SK-N-SH treated with all-trans-retinoic acid at 6 μM for 48 hours (cell line): ENCODE data around the gene ELFN2.

Experiments
- CSDC2 ChIP-seq: fragments of 250-450 bp; sonication (Bioruptor Pico); IDR thresholded peaks from 2 replicates; pipeline ENCODE4 v1.5.0; 2020; ENCODE audit warnings: mild to moderate bottlenecking, moderate library complexity
- ESRRG ChIP-seq: fragments of 250-450 bp; sonication (Bioruptor Pico); IDR thresholded peaks from 2 replicates; pipeline ENCODE4 v1.6.1; 2021; ENCODE audit warnings: mild to moderate bottlenecking
- PPARA ChIP-seq: fragments of 250-450 bp; sonication (Bioruptor Pico); IDR thresholded peaks from 2 replicates; pipeline ENCODE4 v1.5.0; 2020; ENCODE audit warnings: mild to moderate bottlenecking, borderline replicate concordance
- ZFP30 ChIP-seq: fragments of 450-650 bp; formaldehyde crosslinking; IDR thresholded peaks from 2 replicates; pipeline ENCODE4 v1.5.0; 2022; ENCODE audit warnings: mild to moderate bottlenecking, moderate library complexity
- TF ChIP-seq, protein P1 (sequence below): fragments of 250-450 bp; sonication (Bioruptor Pico); IDR thresholded peaks from 2 replicates; pipeline ENCODE4 v1.8.0; 2021; ENCODE audit warnings: low read depth, mild to moderate bottlenecking, moderate library complexity, borderline replicate concordance
- TF ChIP-seq, protein P2 (sequence below): fragments of 250-450 bp; sonication (Bioruptor Pico); IDR thresholded peaks from 2 replicates; pipeline ENCODE4 v1.8.0; 2020; ENCODE audit warnings: mild to moderate bottlenecking, moderate library complexity, borderline replicate concordance
- TF ChIP-seq, protein P3 (sequence below): fragments of 250-450 bp; sonication (Bioruptor Pico); IDR thresholded peaks from 2 replicates; pipeline ENCODE4 v1.5.1; 2020; ENCODE audit warnings: low read depth, mild to moderate bottlenecking, moderate library complexity
- TF ChIP-seq, protein P4 (sequence below): fragments of 250-450 bp; sonication (Bioruptor Pico); IDR thresholded peaks from 2 replicates; pipeline ENCODE4 v1.5.1; 2021; ENCODE audit warnings: mild to moderate bottlenecking, moderate library complexity

DNA sequence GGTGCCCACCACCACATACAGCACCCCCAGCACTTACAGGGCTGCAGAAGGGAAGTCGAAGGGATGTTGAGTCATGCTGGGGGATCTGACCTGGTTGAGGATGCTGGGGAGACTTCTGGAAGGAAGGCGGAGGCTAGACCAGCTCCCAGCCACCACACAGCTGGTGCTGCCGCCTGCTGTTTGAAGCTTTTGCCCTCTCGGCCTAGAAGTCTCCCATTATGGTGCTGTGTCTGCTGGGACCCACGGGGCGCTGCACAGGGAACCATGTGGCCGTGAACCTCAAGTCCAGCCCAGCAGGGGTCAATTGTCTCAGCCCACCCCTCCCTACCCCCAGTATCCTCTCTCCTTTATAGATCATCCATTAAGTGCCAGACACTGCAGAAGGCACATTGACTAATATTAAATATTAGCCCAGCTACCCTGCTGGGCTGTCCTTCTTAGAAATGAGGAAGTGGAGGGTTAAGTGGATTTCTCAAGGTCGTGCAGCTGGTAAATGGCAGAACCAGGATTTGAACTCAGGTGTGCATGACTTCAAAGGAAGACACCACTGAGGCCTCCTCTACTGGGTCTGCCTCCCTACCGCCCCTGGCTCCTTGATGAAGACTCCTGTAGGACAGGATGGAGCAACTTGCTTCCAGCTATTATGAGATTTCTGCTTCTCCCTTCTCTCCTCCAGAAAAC is 95.3 kb downstream of the ELFN2 start:
- TF ChIP-seq, protein P1, sequence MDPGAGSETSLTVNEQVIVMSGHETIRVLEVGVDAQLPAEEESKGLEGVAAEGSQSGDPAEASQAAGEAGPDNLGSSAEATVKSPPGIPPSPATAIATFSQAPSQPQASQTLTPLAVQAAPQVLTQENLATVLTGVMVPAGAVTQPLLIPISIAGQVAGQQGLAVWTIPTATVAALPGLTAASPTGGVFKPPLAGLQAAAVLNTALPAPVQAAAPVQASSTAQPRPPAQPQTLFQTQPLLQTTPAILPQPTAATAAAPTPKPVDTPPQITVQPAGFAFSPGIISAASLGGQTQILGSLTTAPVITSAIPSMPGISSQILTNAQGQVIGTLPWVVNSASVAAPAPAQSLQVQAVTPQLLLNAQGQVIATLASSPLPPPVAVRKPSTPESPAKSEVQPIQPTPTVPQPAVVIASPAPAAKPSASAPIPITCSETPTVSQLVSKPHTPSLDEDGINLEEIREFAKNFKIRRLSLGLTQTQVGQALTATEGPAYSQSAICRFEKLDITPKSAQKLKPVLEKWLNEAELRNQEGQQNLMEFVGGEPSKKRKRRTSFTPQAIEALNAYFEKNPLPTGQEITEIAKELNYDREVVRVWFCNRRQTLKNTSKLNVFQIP (CRISPR knock-in tag) = no peak
- TF ChIP-seq ESRRG (CRISPR knock-in tag) = no peak
- TF ChIP-seq CSDC2 (CRISPR knock-in tag) = no peak
- TF ChIP-seq, protein P2, sequence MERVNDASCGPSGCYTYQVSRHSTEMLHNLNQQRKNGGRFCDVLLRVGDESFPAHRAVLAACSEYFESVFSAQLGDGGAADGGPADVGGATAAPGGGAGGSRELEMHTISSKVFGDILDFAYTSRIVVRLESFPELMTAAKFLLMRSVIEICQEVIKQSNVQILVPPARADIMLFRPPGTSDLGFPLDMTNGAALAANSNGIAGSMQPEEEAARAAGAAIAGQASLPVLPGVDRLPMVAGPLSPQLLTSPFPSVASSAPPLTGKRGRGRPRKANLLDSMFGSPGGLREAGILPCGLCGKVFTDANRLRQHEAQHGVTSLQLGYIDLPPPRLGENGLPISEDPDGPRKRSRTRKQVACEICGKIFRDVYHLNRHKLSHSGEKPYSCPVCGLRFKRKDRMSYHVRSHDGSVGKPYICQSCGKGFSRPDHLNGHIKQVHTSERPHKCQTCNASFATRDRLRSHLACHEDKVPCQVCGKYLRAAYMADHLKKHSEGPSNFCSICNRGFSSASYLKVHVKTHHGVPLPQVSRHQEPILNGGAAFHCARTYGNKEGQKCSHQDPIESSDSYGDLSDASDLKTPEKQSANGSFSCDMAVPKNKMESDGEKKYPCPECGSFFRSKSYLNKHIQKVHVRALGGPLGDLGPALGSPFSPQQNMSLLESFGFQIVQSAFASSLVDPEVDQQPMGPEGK (CRISPR knock-in tag) = no peak
- TF ChIP-seq, protein P3, sequence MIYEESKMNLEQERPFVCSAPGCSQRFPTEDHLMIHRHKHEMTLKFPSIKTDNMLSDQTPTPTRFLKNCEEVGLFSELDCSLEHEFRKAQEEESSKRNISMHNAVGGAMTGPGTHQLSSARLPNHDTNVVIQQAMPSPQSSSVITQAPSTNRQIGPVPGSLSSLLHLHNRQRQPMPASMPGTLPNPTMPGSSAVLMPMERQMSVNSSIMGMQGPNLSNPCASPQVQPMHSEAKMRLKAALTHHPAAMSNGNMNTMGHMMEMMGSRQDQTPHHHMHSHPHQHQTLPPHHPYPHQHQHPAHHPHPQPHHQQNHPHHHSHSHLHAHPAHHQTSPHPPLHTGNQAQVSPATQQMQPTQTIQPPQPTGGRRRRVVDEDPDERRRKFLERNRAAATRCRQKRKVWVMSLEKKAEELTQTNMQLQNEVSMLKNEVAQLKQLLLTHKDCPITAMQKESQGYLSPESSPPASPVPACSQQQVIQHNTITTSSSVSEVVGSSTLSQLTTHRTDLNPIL (CRISPR knock-in tag) = no peak
- TF ChIP-seq ZFP30 (CRISPR knock-in tag) = no peak
- TF ChIP-seq, protein P4, sequence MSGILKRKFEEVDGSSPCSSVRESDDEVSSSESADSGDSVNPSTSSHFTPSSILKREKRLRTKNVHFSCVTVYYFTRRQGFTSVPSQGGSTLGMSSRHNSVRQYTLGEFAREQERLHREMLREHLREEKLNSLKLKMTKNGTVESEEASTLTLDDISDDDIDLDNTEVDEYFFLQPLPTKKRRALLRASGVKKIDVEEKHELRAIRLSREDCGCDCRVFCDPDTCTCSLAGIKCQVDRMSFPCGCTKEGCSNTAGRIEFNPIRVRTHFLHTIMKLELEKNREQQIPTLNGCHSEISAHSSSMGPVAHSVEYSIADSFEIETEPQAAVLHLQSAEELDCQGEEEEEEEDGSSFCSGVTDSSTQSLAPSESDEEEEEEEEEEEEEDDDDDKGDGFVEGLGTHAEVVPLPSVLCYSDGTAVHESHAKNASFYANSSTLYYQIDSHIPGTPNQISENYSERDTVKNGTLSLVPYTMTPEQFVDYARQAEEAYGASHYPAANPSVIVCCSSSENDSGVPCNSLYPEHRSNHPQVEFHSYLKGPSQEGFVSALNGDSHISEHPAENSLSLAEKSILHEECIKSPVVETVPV (CRISPR knock-in tag) = no peak
- TF ChIP-seq PPARA = no peak
